HG03159 (cell line): ENCODE data around the gene BTBD17.

Experiments
- ATAC-seq: cut with Tn5 transposase; IDR thresholded peaks from one replicate; pipeline ENCODE4 v1.9.1; 2021; ENCODE audit warnings: mild to moderate bottlenecking, moderate library complexity; ENCODE audit not compliant: unreplicated experiment

The BTBD17 gene

GRCh38 chr17:74362069-74362405, 369 bp upstream of the BTBD17 start:
- no peak for ATAC-seq

- ATAC-seq = no peak
Measured at GRCh38 chr17:74360899-74361229, 804 bp downstream of the BTBD17 start.

GRCh38 chr17:74359916-74360315, 1.8 kb downstream of the BTBD17 start:
- ATAC-seq = no peak

GRCh38 chr17:74358697-74359096, 3.0 kb downstream of the BTBD17 start:
- no peak for ATAC-seq

- ATAC-seq = no peak
Measured at GRCh38 chr17:74357466-74357809, 4.2 kb downstream of the BTBD17 start.

- no peak for ATAC-seq
Measured at GRCh38 chr17:74356646-74357465, 4.8 kb downstream of the BTBD17 start.

GRCh38 chr17:74355065-74355464, 6.6 kb downstream of the BTBD17 start:
- no peak for ATAC-seq

GRCh38 chr17:74354561-74354960, 7.1 kb downstream of the BTBD17 start:
- ATAC-seq = no peak

GRCh38 chr17:74354123-74354522, 7.5 kb downstream of the BTBD17 start:
- ATAC-seq = no peak

GRCh38 chr17:74353446-74354060, 8.1 kb downstream of the BTBD17 start:
- ATAC-seq = no peak

- no peak for ATAC-seq
Measured at GRCh38 chr17:74351552-74352210, 10.0 kb downstream of the BTBD17 start.

GRCh38 chr17:74350486-74350885, 11.2 kb downstream of the BTBD17 start:
- no peak for ATAC-seq

- no peak for ATAC-seq
Measured at GRCh38 chr17:74349120-74349519, 12.5 kb downstream of the BTBD17 start.

- no peak for ATAC-seq
Measured at GRCh38 chr17:74347646-74348045, 14.0 kb downstream of the BTBD17 start.

GRCh38 chr17:74345433-74346241, 16.0 kb downstream of the BTBD17 start:
- no peak for ATAC-seq

GRCh38 chr17:74344658-74345057, 17.0 kb downstream of the BTBD17 start:
- ATAC-seq = no peak

GRCh38 chr17:74343526-74344284, 18.0 kb downstream of the BTBD17 start:
- ATAC-seq = no peak

GRCh38 chr17:74343121-74343520, 18.5 kb downstream of the BTBD17 start:
- no peak for ATAC-seq

- no peak for ATAC-seq
Measured at GRCh38 chr17:74342224-74342623, 19.4 kb downstream of the BTBD17 start.

- ATAC-seq = no peak
Measured at GRCh38 chr17:74340470-74341023, 21.1 kb downstream of the BTBD17 start.
